Stimulated activated CD8-positive, alpha-beta memory T cell treated with anti-CD3 and anti-CD28 coated beads, Interleukin-15, amount 100 ng/mL, for 24 hours (primary cell): ENCODE data around the gene BAZ1A.

Experiments
- DNase-seq: peaks from one replicate; pipeline ENCODE4 v3.0.0-alpha.2; 2020; ENCODE audit warnings: low read depth

Gene BAZ1A

GRCh38 chr14:34722723-34723545, 152.2 kb downstream of the BAZ1A start:
- no peak for DNase-seq

DNA sequence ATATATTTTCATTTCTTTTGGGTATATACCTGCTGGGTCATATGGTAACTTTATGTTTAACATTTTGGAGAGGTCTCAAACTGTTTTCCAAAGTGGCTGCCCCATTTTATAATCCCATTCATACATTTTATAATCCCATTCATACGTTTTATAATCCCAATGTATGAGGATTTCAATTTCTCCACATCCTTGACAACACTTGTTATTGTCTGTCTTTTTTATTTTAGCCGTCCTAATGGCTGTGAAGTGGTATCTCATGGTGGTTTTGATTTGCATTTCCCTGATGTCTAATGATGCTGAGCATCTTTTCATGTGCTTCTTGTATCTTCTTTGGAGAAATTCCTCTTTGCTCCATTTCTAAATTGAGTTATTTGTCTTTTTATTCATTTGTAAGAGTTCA, 154.0 kb downstream of the BAZ1A start:
- no peak for DNase-seq

DNA sequence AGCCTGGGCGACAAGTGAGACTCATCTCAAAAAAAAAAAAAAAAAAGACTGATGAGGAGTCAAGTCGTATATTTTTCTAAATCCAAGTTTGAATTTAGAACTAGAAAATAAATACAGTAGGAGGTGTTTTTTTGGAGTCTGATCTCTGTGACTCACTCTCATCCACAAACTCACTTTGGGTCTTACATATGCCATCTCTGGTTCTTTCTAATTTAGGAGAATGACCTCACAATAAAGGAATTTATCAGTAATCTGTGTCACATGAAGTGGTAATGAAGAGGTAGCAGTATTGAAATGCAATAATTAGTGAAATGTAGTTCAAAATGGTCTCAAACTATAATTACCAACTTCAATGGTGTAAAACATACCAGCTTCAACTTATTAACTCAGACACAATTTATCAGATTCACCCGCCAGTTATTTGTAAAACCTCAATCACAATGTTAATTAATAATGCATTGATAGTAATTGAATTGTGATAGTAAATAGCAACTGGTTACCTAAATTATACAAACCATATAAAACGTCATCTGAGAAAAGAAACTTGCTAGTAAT, 156.3 kb downstream of the BAZ1A start:
- no peak for DNase-seq

DNA sequence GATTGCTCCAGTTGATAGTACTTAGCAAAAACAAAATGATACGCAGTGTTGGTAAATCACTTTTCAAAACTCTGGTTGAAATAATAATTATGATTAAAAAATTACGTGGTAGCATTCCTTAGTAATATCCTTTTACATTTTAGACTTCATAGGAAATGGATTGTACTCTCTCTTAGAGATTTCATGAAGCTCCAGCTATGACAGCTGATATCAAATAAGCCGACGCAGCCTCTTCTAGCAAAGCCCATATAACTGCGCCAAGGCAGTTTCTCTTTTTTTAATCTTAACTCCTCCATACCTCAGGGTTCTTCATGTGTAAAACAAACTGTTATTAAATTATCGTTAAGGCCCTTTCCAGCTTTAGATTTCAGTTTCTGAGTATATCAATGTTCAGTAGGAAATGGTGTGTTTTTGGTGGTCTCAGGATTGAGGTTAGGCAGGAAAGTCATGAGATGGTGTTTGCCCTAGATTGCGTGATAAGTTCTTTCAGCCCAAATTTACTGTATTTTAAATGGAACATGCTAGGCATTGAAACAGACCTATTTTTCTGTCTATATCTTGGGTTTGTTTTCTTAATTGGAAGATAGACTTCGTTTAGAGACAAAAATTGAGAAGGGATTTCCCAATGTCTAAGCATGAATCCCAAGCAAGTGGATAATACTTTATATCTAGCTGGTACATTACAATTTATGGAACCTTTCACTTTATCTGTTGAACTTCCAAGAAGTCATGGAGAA, 159.9 kb downstream of the BAZ1A start:
- no peak for DNase-seq

- peak; percentile 58 for DNase-seq
These were observed 160.6 kb downstream of the BAZ1A start, which contains the start of gene CFL2 for GRCh38 chr14:34714320-34715126. Gene CFL2 (minus strand): TSS chr14:34714593. CDS start chr14:34714540, 53 bp downstream.

DNA sequence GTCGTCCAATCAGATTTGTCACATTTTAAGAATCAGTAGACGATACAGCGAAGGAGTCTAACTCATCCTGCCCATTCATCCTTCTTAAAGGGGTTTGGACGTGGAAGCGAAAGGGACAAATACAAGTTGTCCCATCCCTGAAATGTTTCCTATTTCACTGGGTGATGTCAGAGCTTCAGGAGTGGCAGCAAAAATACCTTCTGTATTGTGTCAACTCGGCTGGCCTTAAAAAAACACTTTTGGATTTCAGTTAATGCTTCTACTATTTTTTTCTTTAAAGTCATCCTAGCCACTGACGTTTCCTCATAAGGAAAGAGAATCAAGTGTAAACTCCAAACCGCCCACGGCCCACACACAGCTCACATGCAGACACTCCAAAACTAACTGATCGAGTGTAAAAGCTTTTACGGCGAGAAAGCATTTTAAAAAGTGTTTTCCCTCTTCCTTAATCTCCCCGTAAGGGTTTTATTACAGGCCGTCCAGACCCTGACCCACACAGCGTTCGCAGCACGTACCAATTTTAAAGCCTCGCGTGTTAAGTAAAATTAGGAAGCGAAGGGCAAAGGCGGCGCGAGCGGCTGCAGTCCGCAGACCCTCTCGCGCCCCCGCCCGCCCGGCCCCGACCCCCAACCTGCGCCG, 161.4 kb downstream of the BAZ1A start:
- DNase-seq = no peak

GRCh38 chr14:34713122-34713680, 162.0 kb downstream of the BAZ1A start:
- no peak for DNase-seq

- DNase-seq = no peak
These were observed 163.1 kb downstream of the BAZ1A start for GRCh38 chr14:34711796-34712712.

DNA sequence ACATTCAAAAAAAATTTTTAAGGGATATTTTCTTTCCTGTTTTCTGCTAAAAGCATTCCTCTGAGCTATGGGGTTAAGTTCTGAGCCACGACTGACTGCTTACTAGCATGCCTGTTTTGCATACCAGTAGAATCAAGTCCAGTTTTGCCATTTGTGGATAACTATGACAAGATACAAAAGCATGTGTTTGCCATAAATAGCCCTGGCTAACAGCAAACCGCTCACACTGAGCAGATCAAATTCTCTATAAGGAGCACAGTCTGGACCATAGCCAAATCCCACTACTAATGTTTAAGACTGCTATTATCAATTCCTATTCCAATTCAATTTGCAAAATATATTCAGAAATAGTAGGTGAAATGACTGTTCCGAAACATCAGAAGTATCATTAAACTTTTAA, 164.0 kb downstream of the BAZ1A start:
- DNase-seq = no peak

- DNase-seq = no peak
These were observed 164.4 kb downstream of the BAZ1A start for GRCh38 chr14:34710744-34711143.

- DNase-seq = no peak
These were observed 165.2 kb downstream of the BAZ1A start for GRCh38 chr14:34710006-34710405.

DNA sequence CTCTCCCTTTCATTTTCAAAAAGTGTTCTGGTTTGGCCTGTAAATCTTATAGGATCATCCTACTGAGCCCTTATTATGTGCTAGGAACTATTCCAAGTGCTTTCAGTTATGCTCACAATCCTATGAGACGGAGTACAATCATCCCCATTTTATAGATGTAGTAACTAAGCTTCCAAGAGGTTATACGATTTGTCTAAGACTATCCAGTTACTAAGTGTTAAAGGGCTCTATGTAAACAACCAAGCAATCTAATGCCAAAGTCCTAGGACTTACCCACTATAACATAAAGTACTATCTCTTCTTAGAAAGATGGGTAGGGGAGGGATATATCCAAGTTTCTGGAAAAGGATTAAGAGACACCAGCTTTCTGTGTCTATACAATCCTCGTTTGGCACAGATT, 167.4 kb downstream of the BAZ1A start:
- no peak for DNase-seq
